ENCODE data around the gene EFTUD2. TPM values are rescaled to one million over a fixed set of nuclear protein-coding genes. Genes with fewer than 3 reads are reported as not detected.
A peak's percentile ranks its signal among the peaks of the same experiment; 100 is the strongest.

Gene EFTUD2
- total and polyA plus RNA-seq, 7 experiments from 2014 or later, result 53.1 to 157 (median 106) TPM

DNA sequence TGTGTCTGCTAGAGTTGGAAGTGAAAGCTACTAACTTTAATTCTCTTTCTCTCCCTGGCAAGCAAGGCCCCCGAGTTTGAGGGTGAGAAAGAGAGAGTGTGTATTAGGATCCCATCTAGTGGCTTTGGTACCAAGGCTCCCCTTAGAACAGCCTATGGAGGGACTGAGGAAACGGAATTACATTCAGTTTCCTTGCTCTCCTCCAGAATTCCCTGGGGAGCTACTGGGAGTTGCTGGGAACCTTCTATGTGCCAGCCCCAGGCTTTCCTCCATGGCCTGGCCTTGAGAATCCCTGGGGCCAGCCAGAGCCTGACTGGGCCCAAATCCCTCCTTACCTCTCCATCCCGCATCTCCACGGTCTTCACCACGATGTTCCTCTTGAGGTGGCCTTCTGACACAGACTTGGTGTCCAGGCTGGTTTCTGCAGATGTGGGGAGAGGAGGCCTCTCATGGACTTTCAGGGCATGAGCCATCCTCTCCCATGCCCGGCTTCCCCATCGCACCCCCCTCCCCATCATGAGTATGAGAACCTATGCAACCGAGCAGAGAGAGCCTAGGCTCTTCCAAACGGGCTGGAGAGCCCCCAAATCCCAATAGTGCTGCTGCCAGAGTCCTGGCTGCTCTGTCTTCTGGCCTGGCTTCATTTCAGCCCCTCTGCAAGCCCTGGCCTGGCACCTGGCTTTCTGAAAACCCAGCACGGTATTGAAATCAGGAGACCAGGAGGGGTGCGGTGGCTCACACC, 8.7 kb upstream of the EFTUD2 start:
- H3K36me3 ChIP-seq (ENCODE audit: control insufficient read depth in 2 of 3, insufficient read depth in 3 of 3, low read length in 3 of 3), result no peaks in the 10 kb centered on the region
- ChIA-PET POLR2A (no interaction called here), CTCF (no interaction called here)
- no peak overlapping the region for H3K27ac ChIP-seq (ENCODE audit: low read depth, low read length)
- peaks cover 0 to 5% of the 10 kb centered on the region in 2 donors for H3K4me1 ChIP-seq (ENCODE audit: control insufficient read depth in 2 of 2, insufficient read depth in 2 of 2, low read length in 2 of 2)
- Mint-ChIP-seq H3K27me3 (peaks cover 6 to 21% (median 18%) of the 10 kb centered on the region in 5 donors), H3K36me3 (no peaks in the 10 kb centered on the region), H3K27ac (no peak overlapping the region), H3K4me3 (no peak overlapping the region), H3K9me3 (peaks cover 0 to 1% (median 0%) of the 10 kb centered on the region in 11 donors), H3K4me1 (peaks cover 0 to 17% (median 9%) of the 10 kb centered on the region in 7 donors)
- no peak overlapping the region for H3K4me3 ChIP-seq (ENCODE audit: low read length)
- intact Hi-C loops (cut with micrococcal nuclease), result no loop called here
- H3K27me3 ChIP-seq (ENCODE audit: control insufficient read depth in 2 of 2, insufficient read depth in 2 of 2, low read length in 2 of 2), result no peaks in the 10 kb centered on the region
- no peak for DNase-seq
- no peak for ATAC-seq
- no peaks in the 10 kb centered on the region for H3K9me3 ChIP-seq (ENCODE audit: control insufficient read depth in 2 of 3, low read length in 3 of 3)

DNA sequence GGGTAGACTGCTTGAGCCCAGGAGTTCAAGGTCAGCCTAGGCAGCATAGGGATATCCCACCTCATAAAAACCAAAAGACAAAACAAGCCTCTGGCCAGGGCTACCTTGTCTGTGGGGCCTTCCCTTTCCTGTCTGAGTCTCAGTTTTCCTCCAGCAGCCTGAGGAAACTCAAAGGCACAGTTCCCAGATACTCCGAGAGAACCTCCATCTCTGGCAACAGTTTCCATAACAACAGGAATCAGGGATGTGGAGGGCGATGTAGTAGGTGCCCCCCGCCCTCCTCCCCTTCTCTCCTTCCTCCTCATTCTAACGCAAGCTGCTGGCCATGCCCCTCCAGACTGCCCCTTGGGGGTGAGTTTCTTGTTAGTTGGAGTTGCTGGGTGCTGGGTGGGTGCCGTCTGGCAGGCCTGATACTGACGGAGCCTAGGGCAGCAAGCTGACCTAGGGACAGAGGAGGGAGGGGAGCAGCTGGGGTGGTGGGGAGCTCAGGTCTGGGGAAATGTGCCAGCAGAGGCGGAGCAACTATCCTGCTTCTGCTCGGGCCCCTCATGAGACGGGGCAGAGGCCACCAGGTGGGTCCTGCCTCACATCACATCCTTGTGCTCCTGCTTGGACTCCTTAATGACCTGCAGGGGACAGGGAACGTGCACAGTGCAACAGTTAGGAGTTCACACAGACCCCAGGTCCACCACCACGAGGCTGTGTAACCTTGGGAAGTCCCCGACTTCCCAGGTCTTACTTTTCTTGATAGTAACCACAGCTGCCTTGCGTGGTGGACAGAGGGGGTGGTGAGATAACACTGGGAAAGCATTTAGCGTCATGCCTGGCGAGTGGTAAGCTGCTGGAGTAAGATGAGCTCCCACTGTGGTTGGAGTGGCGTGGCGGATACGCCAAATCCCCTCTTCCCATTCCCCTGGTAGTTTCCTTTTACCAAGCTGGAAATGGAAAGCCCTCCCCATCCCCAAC, 7.8 kb upstream of the EFTUD2 start:
- no peak overlapping the region for H3K27ac ChIP-seq (ENCODE audit: low read depth, low read length)
- no peaks in the 10 kb centered on the region for H3K27me3 ChIP-seq (ENCODE audit: control insufficient read depth in 2 of 2, insufficient read depth in 2 of 2, low read length in 2 of 2)
- POLR2A ChIA-PET, result no interaction called here
- intact Hi-C loops (cut with micrococcal nuclease), result no loop called here
- no peaks in the 10 kb centered on the region for H3K36me3 Mint-ChIP-seq
- CTCF ChIA-PET, result no interaction called here
- H3K36me3 ChIP-seq (ENCODE audit: control insufficient read depth in 2 of 3, insufficient read depth in 3 of 3, low read length in 3 of 3), result no peaks in the 10 kb centered on the region
- no peaks in the 10 kb centered on the region for H3K9me3 ChIP-seq (ENCODE audit: control insufficient read depth in 2 of 3, low read length in 3 of 3)
- peaks cover 0 to 5% of the 10 kb centered on the region in 2 donors for H3K4me1 ChIP-seq (ENCODE audit: control insufficient read depth in 2 of 2, insufficient read depth in 2 of 2, low read length in 2 of 2)
- no peak overlapping the region for H3K27ac Mint-ChIP-seq
- DNase-seq (no peak), ATAC-seq (no peak)
- H3K4me1 Mint-ChIP-seq, result peaks cover 0 to 16% (median 6%) of the 10 kb centered on the region in 7 donors
- peaks cover 0 to 14% (median 12%) of the 10 kb centered on the region in 5 donors for H3K27me3 Mint-ChIP-seq
- peaks cover 0 to 1% (median 0%) of the 10 kb centered on the region in 11 donors for H3K9me3 Mint-ChIP-seq
- no peak overlapping the region for H3K4me3 Mint-ChIP-seq
- H3K4me3 ChIP-seq (ENCODE audit: low read length), result no peak overlapping the region

DNA sequence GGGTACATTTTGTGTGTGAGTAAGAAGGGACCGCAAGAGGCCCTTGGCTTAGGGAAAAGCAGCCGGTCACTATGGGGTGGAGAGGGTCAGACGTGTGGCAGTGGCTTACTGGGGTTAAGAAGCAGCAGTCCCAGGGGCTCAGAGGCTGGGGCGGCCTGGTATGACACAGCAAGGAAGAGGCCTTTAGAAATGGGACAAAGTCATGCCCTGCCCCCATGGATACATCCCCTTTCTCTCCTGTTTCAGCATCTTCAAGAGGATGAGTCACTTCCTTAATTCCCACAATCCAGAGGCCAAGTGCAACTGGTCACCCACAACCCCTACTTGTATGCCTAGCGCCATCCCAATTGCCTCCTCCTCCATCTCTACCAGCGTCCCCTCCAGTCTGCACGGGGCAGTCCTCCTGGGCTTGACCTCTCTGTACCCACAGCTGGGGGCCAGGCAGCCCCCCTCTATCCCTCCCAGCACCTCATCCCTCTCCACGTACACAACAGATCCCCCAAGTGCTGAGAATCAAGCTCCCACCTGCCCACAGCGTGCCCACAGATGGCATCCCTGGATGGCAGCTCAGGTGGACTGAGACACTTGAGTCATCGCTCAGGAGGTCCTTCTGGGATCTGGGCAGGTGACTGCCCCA, 6.9 kb upstream of the EFTUD2 start:
- Histone ChIP-seq H3K4me3 (ENCODE audit: low read length) (no peak overlapping the region), H3K27me3 (ENCODE audit: control insufficient read depth in 2 of 2, insufficient read depth in 2 of 2, low read length in 2 of 2) (no peaks in the 10 kb centered on the region), H3K27ac (ENCODE audit: low read depth, low read length) (no peak overlapping the region), H3K36me3 (ENCODE audit: control insufficient read depth in 2 of 3, insufficient read depth in 3 of 3, low read length in 3 of 3) (no peaks in the 10 kb centered on the region), H3K9me3 (ENCODE audit: control insufficient read depth in 2 of 3, low read length in 3 of 3) (no peaks in the 10 kb centered on the region), H3K4me1 (ENCODE audit: control insufficient read depth in 2 of 2, insufficient read depth in 2 of 2, low read length in 2 of 2) (peaks cover 0 to 5% of the 10 kb centered on the region in 2 donors)
- peak; percentile 54 for ATAC-seq
- peaks cover 0 to 13% (median 6%) of the 10 kb centered on the region in 7 donors for H3K4me1 Mint-ChIP-seq
- H3K36me3 Mint-ChIP-seq, result no peaks in the 10 kb centered on the region
- no peak for DNase-seq
- intact Hi-C loops (cut with micrococcal nuclease), result no loop called here
- peaks cover 0 to 1% (median 0%) of the 10 kb centered on the region in 11 donors for H3K9me3 Mint-ChIP-seq
- no peak overlapping the region for H3K27ac Mint-ChIP-seq
- CTCF ChIA-PET, result no interaction called here
- H3K27me3 Mint-ChIP-seq, result peaks cover 0 to 14% (median 12%) of the 10 kb centered on the region in 5 donors
- no peak overlapping the region for H3K4me3 Mint-ChIP-seq
- POLR2A ChIA-PET, result no interaction called here

DNA sequence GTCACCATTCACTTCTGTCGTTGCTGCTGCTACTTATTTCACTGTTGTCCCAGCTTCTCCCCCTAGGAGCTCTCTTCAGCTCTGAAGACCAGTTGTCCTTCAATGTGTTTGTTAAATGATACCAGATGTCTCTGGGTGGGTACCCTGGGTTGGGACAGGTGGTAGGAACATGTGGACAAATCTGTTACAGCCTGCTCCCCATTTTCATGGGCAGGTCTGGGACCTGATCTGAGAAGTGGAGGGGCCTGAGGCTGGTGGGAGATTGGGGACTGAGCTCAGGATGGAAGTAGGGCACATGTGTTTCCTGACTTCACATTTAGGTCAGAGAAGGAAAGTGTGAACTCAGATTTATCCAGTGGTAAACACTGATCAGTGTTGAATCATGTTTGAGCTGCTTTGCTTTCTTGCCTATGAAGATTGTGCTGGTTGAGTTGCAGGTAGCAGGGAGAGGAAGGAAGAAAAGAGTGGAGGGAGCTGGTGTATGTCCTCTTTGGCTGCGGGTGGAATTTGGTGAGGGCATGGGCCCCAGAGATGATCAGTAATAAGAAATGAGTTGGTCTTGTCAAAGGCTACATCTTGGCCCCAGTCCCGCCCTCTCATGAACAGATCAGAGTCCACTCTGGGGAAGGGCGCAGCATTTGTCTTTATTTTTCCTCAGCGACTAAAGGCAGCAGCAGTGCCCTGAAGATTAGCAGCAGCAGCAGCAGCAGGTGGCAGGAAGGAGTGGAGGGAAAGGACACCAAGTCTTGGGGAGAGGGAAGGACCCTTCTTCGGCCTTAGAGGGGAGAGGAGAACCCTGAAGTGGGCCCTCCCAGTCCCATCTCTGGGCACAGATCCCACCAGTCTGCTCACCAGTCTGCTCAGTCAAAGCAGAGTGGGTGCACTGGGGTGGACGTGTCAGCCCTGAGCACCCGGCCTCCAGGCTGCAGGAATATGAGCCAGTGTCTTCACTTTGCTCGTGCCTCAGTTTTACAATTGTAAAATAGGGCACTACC, 6.1 kb upstream of the EFTUD2 start:
- Mint-ChIP-seq H3K27ac (no peak overlapping the region), H3K9me3 (no peaks in the 10 kb centered on the region), H3K36me3 (no peaks in the 10 kb centered on the region), H3K4me1 (peaks cover under 1 to 11% (median 2%) of the 10 kb centered on the region in 7 donors), H3K4me3 (no peak overlapping the region), H3K27me3 (peaks cover 0 to 14% (median 8%) of the 10 kb centered on the region in 5 donors)
- ATAC-seq, result no peak
- ChIA-PET POLR2A (interaction anchor here (0.5 kb wide), 1 partner anchor 40 kb away, joined by 3 read pairs; no protein-coding TSS in a partner anchor), CTCF (interaction anchor here (0.6 to 0.8 kb wide), 2 partner anchors 160 to 523 kb away, joined by 3 to 6 read pairs; no protein-coding TSS in a partner anchor)
- H3K4me1 ChIP-seq (ENCODE audit: control insufficient read depth in 2 of 2, insufficient read depth in 2 of 2, low read length in 2 of 2), result no peaks in the 10 kb centered on the region
- intact Hi-C loops (cut with micrococcal nuclease), result no loop called here
- no peak for DNase-seq
- no peaks in the 10 kb centered on the region for H3K27me3 ChIP-seq (ENCODE audit: control insufficient read depth in 2 of 2, insufficient read depth in 2 of 2, low read length in 2 of 2)
- H3K9me3 ChIP-seq (ENCODE audit: control insufficient read depth in 2 of 3, low read length in 3 of 3), result no peaks in the 10 kb centered on the region
- H3K4me3 ChIP-seq (ENCODE audit: low read length), result no peak overlapping the region
- H3K27ac ChIP-seq (ENCODE audit: low read depth, low read length), result no peak overlapping the region
- no peaks in the 10 kb centered on the region for H3K36me3 ChIP-seq (ENCODE audit: control insufficient read depth in 2 of 3, insufficient read depth in 3 of 3, low read length in 3 of 3)

DNA sequence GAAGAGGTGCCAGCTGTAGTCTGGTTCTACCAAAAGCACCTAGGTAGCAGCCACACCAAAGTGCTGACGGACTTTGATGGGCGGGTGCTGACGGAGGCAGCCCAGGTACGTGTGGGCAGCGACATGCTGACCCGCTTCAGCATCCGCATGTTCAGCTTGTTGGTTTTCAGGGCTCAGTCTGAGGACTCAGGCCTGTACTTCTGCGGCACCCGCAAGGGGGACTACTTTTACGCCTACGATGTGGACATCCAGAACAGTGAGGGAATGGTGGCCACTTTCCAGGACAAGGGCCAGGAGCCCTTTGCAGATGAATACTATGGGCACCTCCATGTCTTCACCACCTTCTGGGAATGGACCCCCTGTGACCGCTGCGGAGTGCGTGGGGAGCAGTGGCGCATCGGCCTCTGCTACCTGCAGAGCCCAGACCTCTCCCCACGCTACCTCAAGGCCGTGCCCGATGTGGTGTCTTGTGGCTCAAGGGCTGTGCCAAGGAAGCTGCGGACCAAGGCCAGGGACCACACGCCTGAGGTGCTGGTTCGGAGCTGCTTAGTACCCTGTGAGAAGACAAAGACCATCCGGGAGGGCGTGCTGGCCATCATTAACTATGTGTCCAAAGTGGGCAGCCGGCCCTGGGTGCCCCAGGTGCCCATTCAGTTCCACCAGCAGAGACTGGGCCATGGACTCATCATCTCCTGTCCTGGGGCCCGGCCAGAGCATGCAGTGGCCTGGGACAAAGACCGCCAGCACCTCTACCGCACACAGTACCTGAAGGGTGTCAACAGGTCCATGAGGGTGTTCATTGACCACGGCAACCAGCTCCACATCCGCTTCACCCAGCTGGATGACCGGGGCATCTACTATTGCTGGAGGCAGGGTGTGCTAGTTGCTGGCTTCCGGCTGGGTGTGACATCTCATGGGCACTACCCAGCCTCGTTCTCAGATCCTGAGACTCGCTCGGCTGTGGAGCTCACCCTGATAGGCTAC, 5.0 kb upstream of the EFTUD2 start:
- Mint-ChIP-seq H3K27me3 (peaks cover 0 to 22% (median 8%) of the 10 kb centered on the region in 5 donors), H3K4me3 (no peak overlapping the region), H3K4me1 (peaks cover 9 to 15% (median 12%) of the 10 kb centered on the region in 7 donors), H3K9me3 (peaks cover 0 to 4% (median 0%) of the 10 kb centered on the region in 11 donors), H3K36me3 (no peaks in the 10 kb centered on the region), H3K27ac (no peak overlapping the region)
- H3K9me3 ChIP-seq (ENCODE audit: control insufficient read depth in 2 of 3, low read length in 3 of 3), result no peaks in the 10 kb centered on the region
- H3K27me3 ChIP-seq (ENCODE audit: control insufficient read depth in 2 of 2, insufficient read depth in 2 of 2, low read length in 2 of 2), result no peaks in the 10 kb centered on the region
- no peak for ATAC-seq
- ChIA-PET CTCF (interaction anchor here (0.8 kb wide), 1 partner anchor 161 kb away, joined by 6 read pairs; no protein-coding TSS in a partner anchor), POLR2A (interaction anchor here (0.6 kb wide), 1 partner anchor 39 kb away, joined by 4 read pairs; no protein-coding TSS in a partner anchor)
- no peak overlapping the region for H3K4me3 ChIP-seq (ENCODE audit: low read length)
- H3K36me3 ChIP-seq (ENCODE audit: control insufficient read depth in 2 of 3, insufficient read depth in 3 of 3, low read length in 3 of 3), result no peaks in the 10 kb centered on the region
- no peak for DNase-seq
- H3K4me1 ChIP-seq (ENCODE audit: control insufficient read depth in 2 of 2, insufficient read depth in 2 of 2, low read length in 2 of 2), result peaks cover 5 to 6% of the 10 kb centered on the region in 2 donors
- H3K27ac ChIP-seq (ENCODE audit: low read depth, low read length), result no peak overlapping the region
- intact Hi-C loops (cut with micrococcal nuclease), result no loop called here

Data from naive thymus-derived CD4-positive, alpha-beta T cell (primary cell).